Brain pericyte (primary cell): Measurements from ENCODE around the gene HCCS.
A peak's percentile ranks its signal among the peaks of the same experiment; 100 is the strongest.
"Not testable (repeated sequence)": the region's sequence is repeated elsewhere in the genome, so short reads cannot be mapped to it uniquely, and the experiment has no call there.

Experiments used
- DNase-seq: peaks from one replicate; pipeline ENCODE4 v3.0.0-alpha.2; 2012; ENCODE audit warnings: low read depth, low spot score

HCCS gene

GRCh38 chrX:11123087-11123486 is 12.0 kb downstream of the HCCS start:
- not testable (repeated sequence) for DNase-seq

GRCh38 chrX:11124112-11124511 is 13.0 kb downstream of the HCCS start:
- no peak for DNase-seq

DNA sequence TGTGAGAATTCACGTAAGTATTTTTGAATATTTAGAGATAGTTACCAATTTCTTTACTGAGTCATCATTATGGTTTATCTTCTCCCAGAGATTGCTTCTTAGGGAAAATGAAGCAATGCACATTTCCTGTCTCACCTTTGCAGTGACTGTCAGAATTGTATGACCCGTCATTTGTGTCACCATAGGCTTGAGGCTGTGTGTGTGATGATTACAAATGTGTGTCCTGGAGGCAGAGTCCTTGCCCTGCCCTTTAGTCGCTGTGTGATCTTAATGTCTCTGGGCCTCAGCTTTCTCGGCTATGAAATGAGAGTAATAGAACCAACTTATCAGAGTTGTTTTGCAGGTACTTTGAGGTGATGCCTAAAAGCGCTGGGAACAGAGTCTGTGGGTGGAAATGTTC is 13.9 kb downstream of the HCCS start:
- DNase-seq = no peak

GRCh38 chrX:11129534-11130105 is 18.5 kb downstream of the HCCS start:
- DNase-seq = no peak

GRCh38 chrX:11130136-11130535 is 19.0 kb downstream of the HCCS start:
- DNase-seq = no peak

- DNase-seq = no peak
Measured at GRCh38 chrX:11131146-11131545, 20.0 kb downstream of the HCCS start.

GRCh38 chrX:11135564-11136185 is 24.5 kb downstream of the HCCS start:
- no peak for DNase-seq

DNA sequence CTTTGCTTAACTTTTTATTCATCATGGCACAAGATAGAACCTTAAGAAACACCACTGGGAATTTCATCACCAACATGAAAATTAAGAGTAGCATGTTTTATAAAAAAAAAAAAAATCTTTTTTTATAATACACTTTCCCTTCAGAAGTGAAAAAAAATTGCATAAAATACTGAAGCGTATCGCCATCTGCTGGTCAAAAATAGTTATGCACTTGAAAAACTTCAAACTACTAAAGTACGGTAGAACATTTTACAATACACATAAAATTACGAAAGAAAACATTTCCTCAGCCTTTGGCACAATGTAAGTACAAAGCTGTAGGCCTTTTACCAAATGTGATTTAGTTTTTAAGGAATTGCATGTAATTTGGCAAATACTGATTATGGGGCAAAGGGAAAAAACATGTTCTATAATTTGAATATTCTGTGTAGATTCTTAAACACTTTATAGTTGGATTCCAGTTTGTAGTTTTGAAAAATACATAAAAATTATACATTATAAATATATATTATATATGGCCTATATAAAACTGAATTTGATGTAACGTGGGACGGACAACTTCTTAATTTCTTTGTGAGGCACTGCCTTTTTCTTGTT is 26.5 kb downstream of the HCCS start:
- no peak for DNase-seq

DNA sequence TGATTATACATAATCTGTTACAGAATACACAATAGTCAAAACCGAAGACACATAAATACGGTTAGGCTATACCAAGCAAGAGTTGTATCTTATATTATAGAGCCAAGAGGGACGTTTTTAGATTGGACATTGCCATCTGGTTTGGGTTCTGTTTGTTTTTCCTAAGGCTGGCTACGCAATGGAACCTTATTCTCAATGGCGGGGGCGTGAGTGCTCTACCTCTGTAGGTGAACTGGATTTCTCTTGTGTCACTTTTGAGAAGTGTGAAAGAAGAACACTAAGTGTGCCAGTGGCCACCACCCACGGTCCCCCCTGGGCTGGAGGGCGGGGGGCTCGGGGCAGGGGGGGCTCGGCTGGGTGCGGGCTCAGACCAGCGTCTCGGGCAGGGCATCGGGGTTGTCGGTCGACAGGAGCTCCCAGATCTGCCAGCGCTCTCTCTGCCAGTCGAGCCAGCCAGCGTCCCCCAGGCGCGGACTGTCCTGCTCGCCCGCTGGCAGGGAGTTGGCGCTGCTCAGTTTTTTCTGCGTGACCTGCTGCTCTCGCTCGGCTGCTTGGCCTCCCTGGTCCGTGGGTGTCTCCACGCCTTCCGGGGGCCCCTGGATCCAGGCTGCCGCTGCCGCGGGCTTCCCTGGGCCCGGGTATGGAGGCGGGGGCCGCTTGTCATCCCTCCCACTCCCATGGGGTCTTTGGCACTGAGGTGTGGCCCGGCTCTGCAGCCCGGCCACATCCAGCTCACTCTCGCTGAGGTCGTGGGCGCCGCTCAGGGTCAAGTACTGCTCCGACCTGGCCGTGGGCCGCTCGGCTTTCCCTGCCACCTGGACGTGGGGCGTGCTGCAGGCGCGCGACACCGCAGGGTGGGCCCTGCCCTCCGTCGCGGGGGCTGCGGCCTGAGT is 27.6 kb downstream of the HCCS start:
- no peak for DNase-seq

DNA sequence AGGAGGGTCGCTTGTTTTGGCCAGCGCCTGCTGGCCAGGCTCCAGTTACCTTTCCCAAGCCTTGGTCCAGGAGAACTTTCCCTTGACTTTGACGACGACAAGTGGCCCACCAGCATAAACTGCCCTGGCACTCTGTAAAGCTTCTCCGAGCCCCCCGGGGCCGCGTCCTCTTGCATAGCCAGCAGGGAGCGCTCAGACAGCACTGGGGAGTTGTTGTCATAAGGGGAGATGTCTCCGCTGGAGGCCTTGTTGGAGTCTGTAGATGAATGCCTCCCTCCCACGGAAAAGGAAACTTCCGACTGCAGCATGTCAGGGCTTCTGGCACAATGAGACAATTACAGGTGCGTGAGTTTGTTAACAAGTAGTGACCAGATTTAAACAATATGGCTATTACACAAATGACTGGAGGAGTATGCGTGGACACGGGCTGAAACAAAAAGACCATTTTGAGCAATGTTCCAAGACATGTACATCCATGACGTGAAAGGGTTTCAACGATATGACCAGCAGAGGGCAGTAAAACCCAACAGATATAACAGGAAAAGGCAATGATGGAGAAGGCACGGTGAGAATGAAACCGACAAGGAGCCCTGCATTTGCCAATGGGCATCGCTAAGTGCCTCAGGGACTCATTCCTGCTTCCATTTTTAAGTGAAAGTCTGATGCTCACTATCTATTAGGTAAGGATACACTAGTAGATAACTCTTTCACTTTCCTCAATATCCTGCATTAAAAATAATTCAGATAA is 33.0 kb downstream of the HCCS start:
- peak; percentile 33 for DNase-seq

- DNase-seq = no peak
Measured at GRCh38 chrX:11146411-11146810, 35.3 kb downstream of the HCCS start.

DNA sequence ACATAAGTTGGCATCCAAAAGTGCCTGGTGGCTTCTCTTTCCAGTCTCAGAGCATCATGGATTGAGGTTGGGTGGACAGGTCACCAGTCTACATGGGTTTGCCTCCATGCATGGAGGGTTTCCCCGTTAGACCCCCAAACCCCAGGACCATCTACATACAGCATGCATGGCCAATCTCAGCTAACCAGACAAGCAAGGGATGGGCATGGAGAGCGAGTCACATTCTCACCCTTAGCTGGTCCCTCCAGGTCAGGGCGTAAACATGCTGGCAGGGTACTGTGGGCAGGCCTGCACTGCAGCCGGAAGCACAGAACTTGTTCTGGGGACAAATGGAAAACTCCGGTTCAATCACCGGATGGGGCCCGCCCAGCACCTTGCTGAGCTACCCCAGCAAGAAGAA is 37.3 kb downstream of the HCCS start:
- DNase-seq = no peak

- no peak for DNase-seq
Measured at GRCh38 chrX:11151799-11152559, 40.8 kb downstream of the HCCS start.

- DNase-seq = no peak
Measured at GRCh38 chrX:11159149-11159548, 48.0 kb downstream of the HCCS start.

DNA sequence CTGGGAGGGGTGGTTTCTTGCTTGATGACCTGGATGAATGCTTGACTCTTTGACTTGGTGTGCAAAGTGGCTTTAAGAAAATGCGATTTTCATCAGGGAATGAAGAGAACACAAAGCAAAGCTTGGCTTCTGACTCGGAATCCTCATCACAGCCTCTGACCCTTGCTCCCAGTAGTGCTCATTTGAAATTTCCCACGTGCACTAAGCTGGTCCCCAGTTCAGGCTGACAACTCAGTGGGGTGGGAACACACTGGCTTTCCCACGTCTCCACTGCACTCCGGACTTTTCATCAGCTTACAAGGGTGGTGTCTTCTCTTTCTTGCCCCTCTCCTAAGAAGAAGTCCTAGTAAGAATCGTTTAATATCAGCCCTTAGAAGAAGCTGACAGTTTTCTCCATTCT is 53.3 kb downstream of the HCCS start:
- DNase-seq = no peak

DNA sequence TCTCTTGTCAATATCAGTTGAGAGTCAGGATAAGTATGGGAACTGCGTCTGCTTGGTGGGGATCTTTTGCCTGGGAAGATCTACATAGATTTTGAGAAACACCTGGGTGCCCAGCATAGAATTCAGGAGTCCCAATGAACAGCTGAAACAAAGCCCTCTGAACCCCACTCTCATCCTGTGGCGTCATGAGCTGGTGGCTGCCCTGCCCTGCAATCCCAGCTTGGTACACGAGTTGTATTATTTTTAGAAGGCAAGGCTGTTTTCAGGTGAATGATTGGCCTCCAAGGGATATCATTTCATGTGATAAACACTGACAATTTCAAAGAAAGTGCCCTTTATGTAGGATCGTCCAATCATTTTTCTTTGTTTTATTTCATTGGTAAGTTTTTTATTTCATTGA is 60.8 kb downstream of the HCCS start:
- DNase-seq = no peak

DNA sequence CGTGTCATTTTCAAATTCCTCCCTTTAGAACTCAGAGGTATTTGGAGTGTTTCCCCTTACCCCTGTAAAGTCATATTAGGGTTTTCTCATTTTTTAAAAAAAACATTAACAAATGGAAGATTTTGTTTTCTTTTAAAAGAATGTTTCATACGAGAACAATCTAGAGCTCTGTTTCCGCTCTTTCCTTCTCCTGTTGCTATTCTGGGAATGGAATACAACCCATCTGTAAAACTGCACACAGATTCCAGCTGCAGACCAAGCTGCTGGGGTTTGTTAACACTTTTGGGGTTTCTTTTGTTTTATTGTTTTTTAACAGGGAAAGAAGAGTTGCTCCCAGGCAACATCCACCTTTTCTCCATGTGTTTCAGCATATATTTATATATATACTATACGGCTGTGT is 61.3 kb downstream of the HCCS start:
- DNase-seq = no peak
